ENCODE data around the gene PRKCB. TPM values are rescaled to one million over a fixed set of nuclear protein-coding genes. Genes with fewer than 3 reads are reported as not detected.

The PRKCB gene
- total RNA-seq, 1 experiment from 2014 or later, result not detected

DNA sequence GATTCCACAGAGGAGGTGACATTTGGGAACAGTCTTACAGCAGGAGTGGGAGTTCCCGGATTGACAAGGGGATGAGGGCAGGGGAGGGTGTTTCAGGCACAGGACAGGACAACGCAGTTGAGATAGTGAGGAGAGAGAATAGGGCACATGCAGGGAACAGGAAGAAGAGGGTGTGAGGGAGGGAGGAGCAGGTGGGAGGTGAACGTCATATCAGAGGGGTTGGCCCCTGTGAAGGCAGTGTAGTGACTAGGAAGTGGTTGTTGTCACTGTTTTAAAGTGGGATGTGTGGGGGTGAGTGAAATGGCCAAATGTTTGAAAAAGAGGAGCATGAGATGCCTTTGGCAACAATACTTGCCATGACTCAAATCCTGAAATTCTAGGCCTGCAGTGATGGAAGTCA lies 12.2 kb downstream of the PRKCB start:
- Mint-ChIP-seq H3K9me3 (ENCODE audit: unreplicated experiment) (no peaks in the 10 kb centered on the region), H3K27ac (ENCODE audit: low read depth, unreplicated experiment) (no peak overlapping the region), H3K4me3 (ENCODE audit: unreplicated experiment) (no peak overlapping the region), H3K27me3 (ENCODE audit: insufficient read depth, unreplicated experiment) (peaks cover 39% of the 10 kb centered on the region), H3K4me1 (ENCODE audit: insufficient read depth, unreplicated experiment) (no peaks in the 10 kb centered on the region), H3K36me3 (ENCODE audit: insufficient read depth, unreplicated experiment) (no peaks in the 10 kb centered on the region)
- DNase-seq (ENCODE audit: unreplicated experiment), result no peak
- ChIA-PET POLR2A (no interaction called here), CTCF (no interaction called here)
- BruUV-seq (replicated peaks), result no TSS peak
- intact Hi-C loops (cut with micrococcal nuclease), result no loop called here
- TF ChIP-seq, protein P1, sequence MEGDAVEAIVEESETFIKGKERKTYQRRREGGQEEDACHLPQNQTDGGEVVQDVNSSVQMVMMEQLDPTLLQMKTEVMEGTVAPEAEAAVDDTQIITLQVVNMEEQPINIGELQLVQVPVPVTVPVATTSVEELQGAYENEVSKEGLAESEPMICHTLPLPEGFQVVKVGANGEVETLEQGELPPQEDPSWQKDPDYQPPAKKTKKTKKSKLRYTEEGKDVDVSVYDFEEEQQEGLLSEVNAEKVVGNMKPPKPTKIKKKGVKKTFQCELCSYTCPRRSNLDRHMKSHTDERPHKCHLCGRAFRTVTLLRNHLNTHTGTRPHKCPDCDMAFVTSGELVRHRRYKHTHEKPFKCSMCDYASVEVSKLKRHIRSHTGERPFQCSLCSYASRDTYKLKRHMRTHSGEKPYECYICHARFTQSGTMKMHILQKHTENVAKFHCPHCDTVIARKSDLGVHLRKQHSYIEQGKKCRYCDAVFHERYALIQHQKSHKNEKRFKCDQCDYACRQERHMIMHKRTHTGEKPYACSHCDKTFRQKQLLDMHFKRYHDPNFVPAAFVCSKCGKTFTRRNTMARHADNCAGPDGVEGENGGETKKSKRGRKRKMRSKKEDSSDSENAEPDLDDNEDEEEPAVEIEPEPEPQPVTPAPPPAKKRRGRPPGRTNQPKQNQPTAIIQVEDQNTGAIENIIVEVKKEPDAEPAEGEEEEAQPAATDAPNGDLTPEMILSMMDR (IDR thresholded peaks at IDR 0.05; ENCODE audit: unreplicated experiment), result no peak

DNA sequence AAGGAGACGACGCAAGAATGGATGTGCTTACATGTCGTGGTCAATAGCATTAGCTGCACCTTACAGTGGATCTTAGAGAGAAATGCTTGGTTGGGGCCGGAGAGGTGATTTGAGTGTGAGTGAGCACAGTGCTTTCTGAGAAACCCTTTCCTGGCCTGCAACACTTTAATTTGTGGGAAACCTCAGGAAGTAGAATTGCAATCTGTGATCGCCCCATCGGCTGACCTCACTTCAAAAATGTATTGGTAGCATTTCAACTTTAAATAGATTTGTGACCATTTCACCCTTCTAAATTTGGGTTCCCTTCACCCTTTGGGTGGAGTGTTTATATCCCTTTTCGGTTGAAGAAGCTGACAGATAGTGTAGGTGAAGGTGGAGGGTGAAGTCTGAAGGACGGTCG lies 13.2 kb downstream of the PRKCB start:
- TF ChIP-seq, protein P1 (IDR thresholded peaks at IDR 0.05; ENCODE audit: unreplicated experiment), result no peak
- CTCF ChIA-PET, result interaction anchor here (0.7 to 1.1 kb wide), 3 partner anchors 48 to 121 kb away, joined by 3 read pairs; no protein-coding TSS in a partner anchor

DNA sequence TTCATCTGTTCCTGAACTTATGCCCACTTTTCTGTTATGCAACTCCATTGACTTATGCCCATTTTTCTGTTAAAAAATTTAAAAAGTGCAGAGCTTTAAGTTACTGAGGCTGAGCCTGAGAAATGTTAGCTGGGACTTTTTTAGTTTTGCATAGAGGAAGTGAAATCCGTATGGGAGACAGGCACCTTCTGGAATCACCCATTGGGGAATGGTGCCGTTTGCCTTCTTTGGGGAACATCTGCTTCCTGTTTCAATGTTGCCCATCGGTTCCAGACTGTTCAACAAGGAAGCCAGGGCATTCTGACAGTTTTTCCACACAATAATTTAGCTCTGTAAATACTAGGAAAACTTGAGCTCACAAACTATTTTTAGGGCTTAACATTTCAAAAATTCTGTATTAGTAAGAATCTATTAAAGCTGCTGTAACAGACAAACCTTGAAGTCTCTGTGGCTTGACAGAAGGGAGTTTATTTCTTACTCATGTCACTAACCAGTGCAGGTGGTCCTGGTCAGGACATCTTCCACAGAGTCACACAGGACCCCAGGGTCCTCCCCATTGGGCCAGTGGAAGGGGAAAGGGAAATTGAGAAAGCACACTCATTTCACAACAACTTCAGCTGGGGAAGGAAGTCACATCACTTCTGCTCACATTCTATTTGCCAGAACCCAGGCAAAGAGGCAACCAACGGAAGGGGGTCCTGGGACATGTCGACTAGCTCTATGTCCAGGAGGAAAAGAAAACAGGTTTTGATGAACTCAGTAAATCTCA lies 17.2 kb downstream of the PRKCB start:
- Mint-ChIP-seq H3K27ac (ENCODE audit: low read depth, unreplicated experiment) (no peak overlapping the region), H3K9me3 (ENCODE audit: unreplicated experiment) (no peaks in the 10 kb centered on the region), H3K4me1 (ENCODE audit: insufficient read depth, unreplicated experiment) (no peaks in the 10 kb centered on the region), H3K27me3 (ENCODE audit: insufficient read depth, unreplicated experiment) (peaks cover 29% of the 10 kb centered on the region), H3K36me3 (ENCODE audit: insufficient read depth, unreplicated experiment) (no peaks in the 10 kb centered on the region), H3K4me3 (ENCODE audit: unreplicated experiment) (no peak overlapping the region)
- TF ChIP-seq, protein P1 (IDR thresholded peaks at IDR 0.05; ENCODE audit: unreplicated experiment), result no peak
- POLR2A ChIA-PET, result no interaction called here
- no TSS peak for BruUV-seq (replicated peaks)
- CTCF ChIA-PET, result interaction anchor here (1.1 kb wide), 1 partner anchor 50 kb away, joined by 6 read pairs; no protein-coding TSS in a partner anchor
- DNase-seq (ENCODE audit: unreplicated experiment), result no peak
- intact Hi-C loops (cut with micrococcal nuclease), result no loop called here

More for the DNA sequence above, 13.2 kb downstream of the PRKCB start:
- peaks cover 48% of the 10 kb centered on the region for H3K27me3 Mint-ChIP-seq (ENCODE audit: insufficient read depth, unreplicated experiment)
- H3K9me3 Mint-ChIP-seq (ENCODE audit: unreplicated experiment), result no peaks in the 10 kb centered on the region
- H3K4me3 Mint-ChIP-seq (ENCODE audit: unreplicated experiment), result no peak overlapping the region
- POLR2A ChIA-PET, result no interaction called here
- no peaks in the 10 kb centered on the region for H3K4me1 Mint-ChIP-seq (ENCODE audit: insufficient read depth, unreplicated experiment)
- no peak overlapping the region for H3K27ac Mint-ChIP-seq (ENCODE audit: low read depth, unreplicated experiment)
- H3K36me3 Mint-ChIP-seq (ENCODE audit: insufficient read depth, unreplicated experiment), result no peaks in the 10 kb centered on the region
- no peak for DNase-seq (ENCODE audit: unreplicated experiment)
- no TSS peak for BruUV-seq (replicated peaks)
- intact Hi-C loops (cut with micrococcal nuclease), result no loop called here

DNA sequence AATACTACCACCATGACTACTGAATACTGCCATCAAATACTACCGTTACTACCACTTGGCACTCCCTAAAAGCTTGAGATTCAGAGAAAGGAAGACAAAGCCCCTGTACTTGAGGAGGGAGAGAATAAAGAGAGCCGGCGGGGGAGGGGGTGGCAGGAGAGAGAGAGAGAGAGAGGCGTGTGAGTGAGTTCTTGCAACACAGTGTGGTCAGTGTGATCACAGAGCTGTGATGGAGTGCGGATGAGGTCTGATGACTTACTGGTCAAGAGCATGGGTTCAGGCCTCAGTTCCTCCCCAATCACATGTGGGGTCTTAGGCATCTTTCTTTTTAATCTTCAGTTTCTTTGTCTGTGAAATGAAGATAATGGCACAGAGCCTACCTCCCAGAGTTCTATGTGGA lies 19.2 kb downstream of the PRKCB start:
- ChIA-PET POLR2A (no interaction called here), CTCF (interaction anchor here (0.7 kb wide), 1 partner anchor 187 kb away, joined by 5 read pairs; no protein-coding TSS in a partner anchor)
- Mint-ChIP-seq H3K4me3 (ENCODE audit: unreplicated experiment) (no peak overlapping the region), H3K4me1 (ENCODE audit: insufficient read depth, unreplicated experiment) (no peaks in the 10 kb centered on the region), H3K36me3 (ENCODE audit: insufficient read depth, unreplicated experiment) (no peaks in the 10 kb centered on the region), H3K9me3 (ENCODE audit: unreplicated experiment) (no peaks in the 10 kb centered on the region), H3K27me3 (ENCODE audit: insufficient read depth, unreplicated experiment) (peaks cover 37% of the 10 kb centered on the region), H3K27ac (ENCODE audit: low read depth, unreplicated experiment) (no peak overlapping the region)
- BruUV-seq (replicated peaks), result no TSS peak
- TF ChIP-seq, protein P1 (IDR thresholded peaks at IDR 0.05; ENCODE audit: unreplicated experiment), result no peak
- intact Hi-C loops (cut with micrococcal nuclease), result no loop called here
- no peak for DNase-seq (ENCODE audit: unreplicated experiment)
